ENCODE data around the gene CAPN5.
A peak's percentile ranks its signal among the peaks of the same experiment; 100 is the strongest.

CAPN5 gene

DNA sequence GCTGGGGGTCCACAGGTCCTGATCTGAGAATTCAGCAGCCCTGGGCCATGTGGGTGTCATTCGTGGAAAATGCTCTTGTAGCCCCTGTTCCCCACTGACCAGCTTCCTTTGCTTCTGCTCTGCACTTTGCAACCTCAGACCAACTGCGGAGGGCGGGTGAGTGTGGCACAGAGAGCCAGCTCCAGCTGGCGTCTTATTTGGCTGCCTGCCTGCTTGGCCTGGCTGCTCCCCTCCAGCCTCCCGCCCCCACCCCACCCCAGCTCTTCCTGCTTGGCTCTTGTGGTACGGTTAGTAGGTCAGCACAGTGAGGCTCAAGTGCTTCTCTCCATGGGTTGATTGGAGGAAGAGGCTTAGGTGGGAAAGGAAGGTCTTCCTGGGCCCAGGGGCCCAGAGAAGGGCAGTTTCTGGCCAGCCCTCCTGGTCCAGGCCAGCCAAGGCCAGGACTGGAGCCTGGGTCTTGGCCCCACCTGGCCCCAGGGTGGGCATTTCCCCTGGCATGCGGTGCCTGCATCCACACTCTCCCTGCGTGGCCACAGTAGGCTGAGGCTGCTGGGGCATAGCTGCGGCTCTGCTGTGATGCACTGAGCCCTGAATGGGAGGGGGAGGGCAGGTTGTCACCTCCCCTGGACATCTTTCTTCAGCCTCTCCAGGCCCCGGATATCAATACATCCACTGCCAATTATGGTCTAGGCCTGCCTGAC, 87.8 kb downstream of the CAPN5 start:
- DNase-seq = peak; percentile 16

DNA sequence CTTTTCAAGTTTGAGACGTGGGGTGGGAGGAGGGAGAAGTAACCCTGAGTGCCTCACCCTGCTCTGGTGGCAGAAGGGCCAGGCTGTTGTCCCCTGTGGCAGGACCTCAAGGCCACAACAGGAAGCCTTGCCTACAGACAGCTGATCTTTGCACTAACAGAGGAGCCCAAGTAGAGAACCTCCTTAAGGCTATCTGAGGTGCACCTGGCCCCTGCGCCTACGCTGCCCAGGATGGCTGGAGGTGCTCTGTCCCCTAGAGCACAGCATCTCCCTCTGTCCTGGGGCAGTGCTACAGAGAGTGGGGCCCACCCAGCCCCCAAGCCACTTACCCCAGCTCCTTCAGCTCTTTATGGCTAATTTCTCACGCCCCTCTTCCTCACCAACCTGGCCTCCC, 88.3 kb downstream of the CAPN5 start:
- DNase-seq = no peak

- DNase-seq = no peak
These were observed 88.9 kb downstream of the CAPN5 start for GRCh38 chr11:77155556-77156130.

DNA sequence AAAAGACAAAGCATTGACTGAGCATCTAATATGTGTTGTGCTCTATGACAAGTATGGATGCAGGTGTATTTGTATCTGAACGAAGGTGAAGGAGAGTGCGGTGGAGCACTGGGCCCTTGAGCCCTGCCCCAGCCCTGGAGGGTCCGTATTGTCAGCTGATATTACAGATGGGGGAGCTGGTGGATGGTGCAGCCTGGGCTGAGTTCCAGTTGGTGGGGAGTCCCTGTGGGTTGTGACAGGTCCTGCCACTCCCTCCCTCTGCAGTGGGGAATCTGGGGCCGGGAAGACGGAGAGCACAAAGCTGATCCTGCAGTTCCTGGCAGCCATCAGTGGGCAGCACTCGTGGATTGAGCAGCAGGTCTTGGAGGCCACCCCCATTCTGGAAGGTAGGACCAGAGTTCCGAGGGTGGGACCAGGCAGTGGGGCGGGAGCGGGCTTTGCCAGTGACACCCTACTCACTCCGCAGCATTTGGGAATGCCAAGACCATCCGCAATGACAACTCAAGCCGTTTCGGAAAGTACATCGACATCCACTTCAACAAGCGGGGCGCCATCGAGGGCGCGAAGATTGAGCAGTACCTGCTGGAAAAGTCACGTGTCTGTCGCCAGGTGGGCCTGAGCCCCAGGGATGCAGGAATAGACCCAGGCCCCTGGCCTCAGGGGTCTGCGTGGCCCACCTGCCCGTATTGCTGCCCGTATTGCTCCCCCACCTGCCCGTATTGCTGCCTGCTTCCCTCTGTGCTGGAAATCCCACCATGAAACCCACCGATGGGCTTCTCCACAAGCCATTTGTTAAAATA, 89.8 kb downstream of the CAPN5 start:
- no peak for DNase-seq

DNA sequence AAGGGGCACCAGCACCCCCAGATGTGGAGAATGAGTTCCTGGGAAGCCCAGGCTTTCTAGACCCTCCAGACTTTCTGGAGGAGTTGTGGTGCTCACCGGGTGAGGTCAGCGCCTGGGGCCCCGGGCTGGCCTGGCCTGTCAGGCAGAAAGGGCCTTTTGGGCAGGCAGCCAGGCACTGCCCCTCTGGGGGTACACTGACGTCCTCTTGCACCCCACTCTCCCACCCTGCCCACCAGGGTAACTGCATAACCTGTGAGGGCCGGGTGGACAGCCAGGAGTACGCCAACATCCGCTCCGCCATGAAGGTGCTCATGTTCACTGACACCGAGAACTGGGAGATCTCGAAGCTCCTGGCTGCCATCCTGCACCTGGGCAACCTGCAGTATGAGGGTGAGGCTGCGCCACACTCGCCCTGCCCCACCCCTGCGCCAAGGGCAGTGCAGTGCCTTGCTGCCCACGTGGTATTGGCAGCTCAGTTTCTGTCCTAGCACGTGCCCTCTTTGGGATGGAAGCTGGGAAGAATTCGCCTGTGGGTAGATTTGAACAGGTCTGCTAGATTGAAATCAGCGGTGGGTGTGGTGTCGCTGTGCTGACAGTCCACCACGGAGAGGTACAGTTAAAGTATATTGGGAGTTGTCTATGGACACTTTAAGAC, 91.4 kb downstream of the CAPN5 start:
- DNase-seq = no peak

- no peak for DNase-seq
These were observed 92.6 kb downstream of the CAPN5 start for GRCh38 chr11:77159219-77159936.

GRCh38 chr11:77159937-77160495, 93.2 kb downstream of the CAPN5 start:
- no peak for DNase-seq

DNA sequence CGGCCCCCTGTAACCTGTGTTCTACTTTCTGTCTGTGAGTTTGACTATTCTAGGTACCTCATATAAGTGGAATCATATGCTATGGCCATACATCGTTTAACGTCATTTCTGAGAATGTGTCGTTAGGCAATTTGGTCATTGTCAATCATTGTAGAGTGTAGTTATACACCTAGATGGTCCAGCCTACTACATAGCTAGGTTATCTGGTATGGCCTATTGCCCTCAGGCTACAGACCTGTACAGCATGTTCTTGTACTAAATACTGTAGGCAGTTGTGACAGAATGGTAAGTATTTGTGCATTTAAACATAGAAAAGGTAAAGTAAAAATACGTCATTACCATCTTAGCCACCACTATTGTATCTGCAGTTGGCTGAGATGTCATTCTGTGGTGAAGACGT, 96.5 kb downstream of the CAPN5 start:
- DNase-seq = no peak

- DNase-seq = no peak
These were observed 98.3 kb downstream of the CAPN5 start for GRCh38 chr11:77165066-77165465.

DNA sequence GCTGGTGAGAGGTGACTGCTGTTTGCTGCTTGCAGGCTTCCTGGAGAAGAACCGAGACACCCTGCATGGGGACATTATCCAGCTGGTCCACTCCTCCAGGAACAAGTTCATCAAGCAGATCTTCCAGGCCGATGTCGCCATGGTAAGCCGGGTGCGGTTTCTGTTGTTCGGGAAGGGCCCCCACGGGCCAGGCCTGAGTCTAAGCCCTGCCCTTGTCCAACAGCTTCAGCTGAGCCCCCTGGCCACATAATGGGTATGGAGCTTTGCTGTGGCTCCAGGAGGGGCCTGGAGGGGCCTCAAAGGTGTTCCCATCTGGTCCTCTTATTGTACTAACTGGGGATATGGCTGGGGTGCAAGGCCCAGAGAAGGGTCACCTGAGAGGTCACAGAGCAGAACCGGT, 99.2 kb downstream of the CAPN5 start:
- no peak for DNase-seq

GRCh38 chr11:77167111-77167626, 100.4 kb downstream of the CAPN5 start:
- no peak for DNase-seq

GRCh38 chr11:77167791-77168190, 101.0 kb downstream of the CAPN5 start:
- DNase-seq = no peak

DNA sequence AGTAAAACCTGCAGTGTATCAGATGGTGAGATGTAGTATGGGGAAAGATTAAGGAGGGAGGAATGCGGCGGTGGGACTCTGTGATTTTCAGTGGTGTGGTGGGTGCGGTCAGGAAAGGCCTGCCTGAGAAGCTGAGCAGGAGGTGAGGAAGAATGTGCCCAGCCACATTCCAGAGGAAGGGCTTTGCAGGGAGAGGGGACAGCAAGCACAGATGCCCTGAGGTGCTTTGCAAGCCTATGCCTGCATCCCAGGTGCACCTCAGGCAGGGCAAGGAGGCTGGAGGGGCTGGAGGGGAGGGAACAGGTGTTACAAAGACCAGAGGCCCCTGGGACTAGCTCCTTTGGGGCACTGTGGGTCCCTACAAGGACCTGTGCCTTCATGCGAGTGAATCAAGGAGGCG, 103.3 kb downstream of the CAPN5 start:
- no peak for DNase-seq

GRCh38 chr11:77171254-77171653, 104.5 kb downstream of the CAPN5 start:
- no peak for DNase-seq

DNA sequence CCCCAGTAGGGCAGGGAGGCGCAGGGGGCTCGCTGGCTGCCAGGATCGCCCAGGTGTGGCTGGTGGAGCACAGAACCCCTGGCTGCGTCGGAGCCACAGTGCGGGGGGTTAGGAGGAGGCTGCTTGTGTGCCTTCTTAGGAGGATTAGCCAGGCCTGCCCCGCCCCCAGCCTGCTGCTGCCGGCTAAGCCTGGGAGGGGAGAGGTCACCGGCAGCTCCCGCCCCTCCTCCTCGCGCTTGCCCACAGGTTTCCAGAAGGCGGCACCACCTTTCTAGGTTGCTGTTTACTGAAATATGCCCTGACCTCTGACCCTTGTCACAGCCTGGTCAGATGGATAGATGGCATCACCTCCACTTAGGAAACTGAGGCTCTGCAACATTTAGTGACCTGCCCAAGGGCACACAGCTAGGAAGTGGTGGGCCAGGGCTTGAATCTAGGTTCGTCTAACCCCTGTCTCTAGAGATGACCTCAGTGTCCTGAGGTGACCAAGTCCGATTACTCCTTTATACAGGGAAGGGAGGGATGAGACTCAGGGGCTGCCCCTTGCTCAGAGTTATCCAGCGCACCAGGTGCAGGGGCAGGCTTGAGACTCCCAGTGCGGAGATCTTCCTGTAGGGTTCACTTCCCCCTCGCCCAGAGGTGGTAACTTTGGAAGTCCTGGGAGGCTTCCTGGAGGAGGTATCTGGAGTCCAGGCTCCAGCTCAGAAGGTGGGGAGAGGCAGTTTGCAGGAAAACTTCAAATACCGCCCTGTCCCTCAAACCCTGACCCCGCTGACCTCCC, 105.3 kb downstream of the CAPN5 start:
- DNase-seq = peak; percentile 13

GRCh38 chr11:77172666-77172982, 105.9 kb downstream of the CAPN5 start:
- no peak for DNase-seq

- no peak for DNase-seq
These were observed 106.7 kb downstream of the CAPN5 start for GRCh38 chr11:77173494-77173893.

- DNase-seq = no peak
These were observed 107.8 kb downstream of the CAPN5 start for GRCh38 chr11:77174559-77174958.

DNA sequence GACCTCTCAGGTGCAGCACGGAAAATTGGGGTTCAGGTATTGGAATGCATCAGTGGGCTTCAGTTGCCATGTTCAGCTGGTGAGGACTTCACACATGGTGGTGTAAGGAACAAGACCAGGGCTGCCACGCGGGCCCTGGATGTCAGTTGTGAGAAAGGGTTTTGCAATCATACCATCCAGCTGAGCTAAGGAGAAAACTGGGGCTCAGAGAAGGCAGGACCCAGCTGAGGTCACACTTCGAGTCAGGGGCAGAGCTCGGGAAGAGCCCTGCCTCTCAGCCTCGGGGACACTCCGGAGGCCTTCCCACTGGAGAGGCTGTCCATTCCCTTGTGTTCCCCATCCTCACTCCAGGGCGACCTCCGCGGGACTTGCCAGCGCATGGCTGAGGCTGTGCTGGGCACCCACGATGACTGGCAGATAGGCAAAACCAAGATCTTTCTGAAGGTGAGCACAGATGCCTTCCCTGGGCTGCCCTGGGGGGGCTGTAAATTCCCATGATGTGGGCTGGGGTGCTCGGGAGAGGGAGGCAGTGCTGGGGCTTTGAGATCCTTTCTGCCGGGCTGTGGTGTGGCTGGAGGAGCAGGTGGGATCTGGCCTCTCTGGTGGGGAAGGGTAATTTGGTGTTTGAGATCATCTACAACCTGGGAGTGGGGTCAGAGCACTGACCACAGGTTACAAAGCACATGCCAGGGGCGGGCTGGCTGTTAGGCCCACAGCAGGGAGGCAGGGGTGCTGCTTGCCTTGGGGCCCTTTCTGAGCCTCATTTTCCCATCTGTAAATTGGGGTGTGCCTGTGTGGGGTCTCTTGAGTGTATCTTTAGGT, 108.5 kb downstream of the CAPN5 start:
- no peak for DNase-seq
